ENCODE measurements around the gene MMS19.

The MMS19 gene, protein sequence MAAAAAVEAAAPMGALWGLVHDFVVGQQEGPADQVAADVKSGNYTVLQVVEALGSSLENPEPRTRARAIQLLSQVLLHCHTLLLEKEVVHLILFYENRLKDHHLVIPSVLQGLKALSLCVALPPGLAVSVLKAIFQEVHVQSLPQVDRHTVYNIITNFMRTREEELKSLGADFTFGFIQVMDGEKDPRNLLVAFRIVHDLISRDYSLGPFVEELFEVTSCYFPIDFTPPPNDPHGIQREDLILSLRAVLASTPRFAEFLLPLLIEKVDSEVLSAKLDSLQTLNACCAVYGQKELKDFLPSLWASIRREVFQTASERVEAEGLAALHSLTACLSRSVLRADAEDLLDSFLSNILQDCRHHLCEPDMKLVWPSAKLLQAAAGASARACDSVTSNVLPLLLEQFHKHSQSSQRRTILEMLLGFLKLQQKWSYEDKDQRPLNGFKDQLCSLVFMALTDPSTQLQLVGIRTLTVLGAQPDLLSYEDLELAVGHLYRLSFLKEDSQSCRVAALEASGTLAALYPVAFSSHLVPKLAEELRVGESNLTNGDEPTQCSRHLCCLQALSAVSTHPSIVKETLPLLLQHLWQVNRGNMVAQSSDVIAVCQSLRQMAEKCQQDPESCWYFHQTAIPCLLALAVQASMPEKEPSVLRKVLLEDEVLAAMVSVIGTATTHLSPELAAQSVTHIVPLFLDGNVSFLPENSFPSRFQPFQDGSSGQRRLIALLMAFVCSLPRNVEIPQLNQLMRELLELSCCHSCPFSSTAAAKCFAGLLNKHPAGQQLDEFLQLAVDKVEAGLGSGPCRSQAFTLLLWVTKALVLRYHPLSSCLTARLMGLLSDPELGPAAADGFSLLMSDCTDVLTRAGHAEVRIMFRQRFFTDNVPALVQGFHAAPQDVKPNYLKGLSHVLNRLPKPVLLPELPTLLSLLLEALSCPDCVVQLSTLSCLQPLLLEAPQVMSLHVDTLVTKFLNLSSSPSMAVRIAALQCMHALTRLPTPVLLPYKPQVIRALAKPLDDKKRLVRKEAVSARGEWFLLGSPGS

DNA sequence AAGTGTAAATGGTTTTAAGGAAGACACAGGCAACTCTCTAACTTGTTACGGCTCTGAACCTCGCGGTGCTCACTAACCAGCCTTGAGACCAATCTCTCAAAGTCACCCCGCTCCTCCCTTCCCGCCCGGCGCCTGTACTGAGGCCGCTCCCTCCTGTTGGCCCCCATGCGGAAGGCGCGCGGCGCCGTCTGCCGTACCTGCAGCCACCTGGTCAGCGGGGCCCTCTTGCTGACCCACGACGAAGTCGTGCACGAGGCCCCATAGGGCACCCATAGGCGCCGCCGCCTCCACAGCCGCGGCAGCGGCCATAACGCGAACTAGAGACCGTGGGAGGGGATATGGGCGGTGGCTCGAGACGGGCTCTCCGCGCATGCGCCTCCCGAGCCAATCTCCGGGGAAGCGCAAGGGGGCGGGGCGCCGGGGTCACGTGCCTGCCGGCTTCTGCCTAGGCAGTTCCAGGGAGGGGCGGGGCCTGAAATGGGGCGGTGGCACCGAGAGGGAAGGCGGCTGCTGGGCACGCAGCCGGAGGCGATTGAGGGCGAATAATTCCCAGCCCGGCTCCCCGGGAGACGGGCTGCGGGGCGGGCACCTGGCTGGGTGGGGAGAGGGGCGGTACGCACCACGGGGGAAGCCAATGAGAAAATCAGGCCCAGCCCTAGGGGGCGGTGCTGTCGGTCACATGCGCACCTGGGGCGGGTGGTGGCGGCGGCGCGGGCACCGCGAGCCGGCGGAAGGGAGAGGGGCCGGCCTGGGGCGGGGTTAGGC is at the start of gene MMS19:
TSS of gene MMS19 (minus strand) at position 347 of the 765 bp plus-strand sequence. CDS start at position 309, 38 bp downstream.
- DNase-seq (ENCODE audit: low read depth in 2 of 2), result peak; percentile 98 to 99

- DNase-seq (ENCODE audit: low read depth in 2 of 2), result no peak
Measured at GRCh38 chr10:97547962-97548361, 49.7 kb upstream of the MMS19 start.

DNA sequence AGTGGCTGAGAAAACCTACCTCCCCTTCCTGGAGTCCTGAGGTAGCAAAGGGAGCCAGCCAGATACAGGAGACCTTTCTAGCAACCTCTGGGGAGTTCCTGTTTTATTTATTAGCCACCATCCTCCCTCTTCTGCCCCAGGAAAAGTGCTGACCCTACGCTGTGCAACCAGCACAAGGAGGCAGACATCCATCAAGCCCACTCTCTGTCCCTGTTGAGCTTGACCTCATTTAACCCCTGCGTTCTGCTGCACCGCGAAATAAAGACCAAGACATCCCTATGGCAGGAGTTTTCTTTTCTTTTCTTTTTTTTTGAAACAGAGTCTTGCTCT is 49.0 kb upstream of the MMS19 start:
- DNase-seq (ENCODE audit: low read depth in 2 of 2), result no peak

DNA sequence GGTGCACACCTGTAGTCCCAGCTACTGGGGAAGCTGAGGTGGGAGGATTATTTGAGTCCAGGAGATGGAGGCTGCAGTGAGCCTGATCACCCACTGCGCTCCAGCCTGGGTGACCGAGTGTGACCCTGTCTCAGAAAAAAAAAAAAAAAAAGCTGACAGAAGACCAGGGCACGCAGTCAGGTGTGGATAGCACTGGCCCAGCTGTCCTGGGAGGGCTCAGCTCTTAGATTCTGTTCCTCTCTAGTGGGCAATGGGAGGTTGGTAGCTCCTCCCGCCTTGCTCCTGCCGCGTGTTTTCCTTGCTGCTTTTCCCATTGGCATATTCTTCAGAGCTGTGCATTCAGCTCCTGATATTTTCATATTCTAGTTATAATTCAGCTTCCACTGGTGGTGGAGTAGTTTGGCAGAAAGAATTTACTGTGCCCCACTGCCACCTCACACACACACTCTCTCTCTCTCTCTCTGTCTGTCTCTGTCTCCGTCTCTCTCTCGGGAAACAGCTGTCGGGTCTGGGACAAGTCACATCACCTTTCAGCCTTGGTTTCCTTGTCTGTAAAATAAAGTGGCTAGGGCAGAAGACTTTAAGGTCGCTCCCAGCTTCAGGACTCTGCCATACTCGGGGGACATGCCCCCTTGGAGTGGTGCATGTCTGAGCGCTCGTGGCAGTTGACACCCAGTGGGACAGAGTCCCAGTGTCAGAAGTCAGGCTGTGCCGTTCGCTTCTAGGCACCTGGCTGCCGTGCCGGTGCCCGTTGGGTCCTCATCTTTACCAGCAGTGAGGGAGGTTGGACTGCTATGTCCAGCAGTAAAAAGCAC is 48.4 kb upstream of the MMS19 start:
- DNase-seq (ENCODE audit: low read depth in 2 of 2), result no peak

DNA sequence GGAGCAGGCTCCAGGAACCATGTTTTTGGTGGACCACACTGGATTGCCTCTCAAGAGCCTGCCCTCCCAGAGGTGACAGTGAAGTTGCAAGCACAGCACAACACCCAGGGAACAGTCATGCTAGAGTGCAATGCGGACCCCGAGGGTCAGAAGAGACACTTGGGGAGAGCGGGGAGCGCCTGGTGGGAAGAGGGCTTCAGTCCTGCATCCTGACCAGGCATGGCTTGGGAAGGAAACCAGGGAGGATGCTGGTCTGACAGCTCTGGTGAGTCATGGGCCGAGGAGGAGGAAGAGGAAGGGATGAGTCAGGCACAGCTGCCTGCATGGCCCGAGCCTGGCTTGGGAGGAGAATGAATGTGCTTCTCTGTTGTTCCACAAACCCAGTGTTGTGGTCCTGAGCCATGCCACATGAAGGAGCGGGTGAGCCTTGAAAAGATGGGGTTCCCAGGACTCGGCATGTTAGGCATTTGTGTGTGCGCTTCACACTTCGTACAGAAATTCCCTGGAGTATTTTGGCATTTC is 44.9 kb upstream of the MMS19 start:
- DNase-seq (ENCODE audit: low read depth in 2 of 2), result peak in 1 of 2 donors; percentile 23

DNA sequence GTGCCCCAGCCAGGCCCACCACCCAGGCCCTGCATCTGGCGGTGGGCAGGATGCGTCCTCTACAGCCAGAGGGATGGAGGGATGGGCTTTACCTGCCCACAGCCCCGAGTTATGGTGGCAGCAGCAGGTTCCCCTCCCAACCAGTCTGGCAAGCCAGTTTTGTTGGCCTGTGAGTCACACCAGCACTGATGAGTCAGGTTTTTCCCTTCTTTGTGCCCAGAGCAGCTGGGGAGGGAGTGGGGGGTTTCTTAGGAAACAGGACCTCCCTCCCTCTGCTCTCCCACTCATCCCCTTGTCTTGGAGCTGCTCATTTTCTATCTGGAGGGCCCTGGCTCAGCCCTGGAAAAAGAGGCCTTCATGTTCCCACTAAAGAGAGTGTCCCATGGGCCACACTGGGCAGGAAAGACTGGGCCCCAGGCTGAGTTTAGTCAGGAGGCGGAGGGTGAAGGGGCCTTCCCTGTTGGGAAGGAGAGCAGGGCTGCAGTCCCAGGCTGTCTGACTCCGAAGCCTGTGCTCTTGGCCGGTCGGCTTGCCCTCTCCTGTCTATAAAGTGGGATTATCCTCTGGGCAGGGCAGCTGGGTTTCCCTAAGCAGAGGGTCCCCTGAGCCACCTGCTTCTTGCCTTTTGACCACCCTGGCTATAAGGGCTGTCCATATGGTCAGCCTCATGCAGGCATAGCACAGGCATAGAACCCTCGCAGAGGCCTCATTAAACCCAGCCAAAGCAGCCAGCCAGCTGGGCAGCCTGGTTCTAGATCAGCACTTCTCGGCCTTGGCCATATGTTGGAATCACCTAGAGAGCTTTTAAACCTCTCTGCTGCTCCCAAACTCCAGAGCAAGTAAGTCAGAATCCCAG is 44.2 kb upstream of the MMS19 start:
- DNase-seq (ENCODE audit: low read depth in 2 of 2), result peak in 1 of 2 donors; percentile 23

DNA sequence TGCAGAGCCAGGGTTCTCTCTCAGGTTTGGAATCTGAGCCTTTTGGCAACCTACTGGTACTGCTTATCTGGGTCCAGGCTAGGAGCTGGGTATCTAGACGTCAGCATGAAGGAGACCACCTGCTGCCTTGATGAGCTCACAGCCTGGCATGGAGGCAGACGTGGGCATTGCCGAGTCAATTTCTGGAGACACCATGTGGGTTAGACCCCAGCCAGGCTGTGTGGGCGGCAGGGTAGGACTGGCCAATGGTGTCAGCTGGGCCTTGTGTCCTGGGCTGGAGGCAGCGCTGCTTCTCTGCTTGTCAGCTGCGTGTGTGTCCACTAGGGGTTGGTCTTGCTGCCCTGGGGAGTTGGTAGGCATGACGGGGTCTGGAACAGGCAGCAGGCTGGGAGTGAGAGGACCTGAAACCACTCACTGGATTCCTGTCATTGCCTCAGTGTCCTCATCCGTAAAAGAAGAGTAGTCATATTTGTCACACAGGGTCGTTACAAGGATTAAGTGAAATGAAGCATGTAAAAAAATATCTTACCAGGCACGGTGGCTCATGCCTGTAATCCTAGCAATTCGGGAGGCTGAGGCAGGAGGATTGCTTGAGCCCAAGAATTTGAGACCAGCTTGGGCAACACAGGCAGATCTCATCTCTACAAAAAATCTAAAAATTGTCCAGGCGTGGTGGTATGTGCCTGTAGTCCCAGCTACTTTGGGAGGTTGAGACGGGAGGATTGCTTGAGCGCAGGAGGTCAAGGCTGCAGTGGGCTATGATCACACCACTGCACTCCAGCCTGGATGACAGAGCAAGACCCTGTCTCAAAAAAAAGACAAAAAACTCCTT is 42.7 kb upstream of the MMS19 start:
- DNase-seq (ENCODE audit: low read depth in 2 of 2), result no peak

DNA sequence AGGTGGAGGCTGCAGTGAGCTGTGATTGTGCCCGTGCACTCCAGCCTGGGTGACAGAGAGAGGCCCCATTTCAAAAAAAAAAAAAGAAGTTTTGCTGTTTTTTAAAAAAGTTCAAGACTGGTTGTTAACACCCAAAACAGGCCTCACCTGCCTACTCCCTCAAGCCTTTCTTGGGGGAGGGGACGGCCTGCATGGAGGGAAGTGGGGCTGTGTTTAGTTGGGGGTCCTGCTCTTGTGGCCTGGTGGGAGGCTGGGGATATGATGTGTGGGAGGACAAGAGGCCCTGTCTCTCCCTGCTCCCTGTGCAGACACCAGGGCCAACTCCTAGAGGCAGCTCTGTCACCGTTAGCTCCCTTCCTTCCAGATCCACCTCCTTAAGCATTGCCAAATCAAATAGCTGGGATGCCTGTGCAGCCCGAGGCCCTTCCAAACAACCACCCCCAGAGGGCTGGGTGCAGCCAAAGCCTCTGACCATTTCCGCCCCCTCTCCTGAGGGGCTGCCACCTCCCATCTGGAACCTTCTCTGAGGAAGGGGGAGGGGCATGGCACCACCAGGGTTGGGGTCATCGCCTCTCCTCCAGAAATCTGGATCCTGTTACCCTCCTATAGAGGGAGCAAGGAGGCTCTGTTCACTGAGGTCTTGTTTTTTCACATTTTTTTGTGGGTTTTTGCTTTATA is 41.4 kb upstream of the MMS19 start:
- no peak for DNase-seq (ENCODE audit: low read depth in 2 of 2)

DNA sequence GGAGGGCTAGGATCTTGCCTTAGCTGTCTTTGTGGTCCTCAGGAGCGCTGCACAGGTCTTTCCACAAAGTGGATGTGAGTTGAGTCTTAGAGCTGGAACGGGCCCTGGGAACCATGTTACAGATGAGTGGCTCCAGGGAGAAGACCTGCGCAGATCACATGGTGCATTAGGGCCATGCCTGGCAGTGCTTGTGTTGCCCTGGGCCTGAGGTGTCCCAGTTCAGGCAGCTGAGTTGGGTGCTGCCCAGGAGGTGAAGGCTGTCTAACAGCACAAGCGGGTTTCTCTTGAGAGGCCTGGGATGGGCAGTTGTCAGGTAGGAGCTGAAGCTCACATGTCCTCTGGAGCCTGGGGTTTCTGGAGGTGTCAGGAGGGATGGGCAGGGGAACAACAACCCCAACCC is 40.6 kb upstream of the MMS19 start:
- no peak for DNase-seq (ENCODE audit: low read depth in 2 of 2)

- no peak for DNase-seq (ENCODE audit: low read depth in 2 of 2)
Measured at GRCh38 chr10:97538411-97538810, 40.2 kb upstream of the MMS19 start.

DNA sequence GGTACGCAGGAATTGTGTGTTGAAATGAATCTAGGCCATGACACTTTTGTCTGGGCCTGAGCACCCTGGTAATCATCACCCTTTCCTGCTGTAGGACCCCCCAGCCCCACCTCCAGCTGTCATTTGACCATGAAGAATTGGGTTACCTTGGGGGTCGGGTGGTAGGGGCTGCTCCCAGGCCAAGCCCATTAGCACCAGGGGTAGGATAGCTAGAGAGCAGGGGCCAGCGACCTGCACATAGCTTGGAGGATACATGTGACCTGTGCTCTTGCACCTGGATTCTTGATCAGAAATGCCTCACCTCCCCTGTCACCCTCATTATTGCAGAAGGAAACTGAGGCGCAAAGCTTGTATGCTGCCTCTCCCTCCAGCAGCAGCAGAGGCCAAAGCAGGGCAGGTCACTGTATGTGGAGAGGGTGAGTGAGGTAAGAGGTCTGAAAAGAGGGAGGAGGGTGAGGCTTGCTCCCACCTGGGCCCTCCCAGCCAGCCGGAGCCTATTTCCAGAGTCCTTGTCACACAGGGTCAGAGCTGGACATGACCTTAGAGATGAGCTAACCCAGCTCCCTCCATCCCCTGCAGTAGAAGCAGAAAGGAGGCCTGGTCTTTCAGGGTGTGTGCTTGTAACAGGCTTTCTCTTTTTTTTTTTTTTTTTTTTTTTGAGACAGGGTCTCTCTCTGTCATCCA is 39.1 kb upstream of the MMS19 start:
- no peak for DNase-seq (ENCODE audit: low read depth in 2 of 2)

DNA sequence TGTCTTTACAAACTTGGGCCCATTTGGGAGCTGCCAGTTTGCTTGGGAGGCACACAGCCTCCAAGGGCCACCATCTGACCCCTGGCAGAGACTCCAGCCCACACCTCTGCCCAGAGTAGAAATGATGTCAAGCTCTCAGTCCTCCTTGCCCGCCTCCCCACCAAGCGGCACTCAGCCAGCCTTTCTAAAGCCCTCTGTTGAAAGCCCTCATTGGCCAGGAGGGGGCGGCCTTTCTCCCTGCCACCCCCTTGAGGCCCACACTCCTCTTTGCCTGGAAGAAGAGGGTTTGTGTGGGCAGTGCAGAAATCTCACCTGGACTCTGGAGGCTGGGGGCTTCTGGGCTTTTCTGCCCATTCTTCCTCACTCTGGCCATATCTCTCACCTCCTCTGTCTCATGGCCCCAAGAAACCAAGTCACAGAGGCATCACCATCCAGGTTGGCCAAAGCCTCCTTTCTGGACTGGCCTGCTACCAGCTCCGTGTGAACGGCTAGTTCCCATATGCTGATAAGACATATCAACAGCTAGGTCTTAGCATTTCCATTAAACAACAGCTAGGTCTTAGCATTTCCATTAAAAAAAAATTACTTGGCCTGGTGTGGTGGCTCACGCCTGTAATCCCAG is 36.6 kb upstream of the MMS19 start:
- no peak for DNase-seq (ENCODE audit: low read depth in 2 of 2)

DNA sequence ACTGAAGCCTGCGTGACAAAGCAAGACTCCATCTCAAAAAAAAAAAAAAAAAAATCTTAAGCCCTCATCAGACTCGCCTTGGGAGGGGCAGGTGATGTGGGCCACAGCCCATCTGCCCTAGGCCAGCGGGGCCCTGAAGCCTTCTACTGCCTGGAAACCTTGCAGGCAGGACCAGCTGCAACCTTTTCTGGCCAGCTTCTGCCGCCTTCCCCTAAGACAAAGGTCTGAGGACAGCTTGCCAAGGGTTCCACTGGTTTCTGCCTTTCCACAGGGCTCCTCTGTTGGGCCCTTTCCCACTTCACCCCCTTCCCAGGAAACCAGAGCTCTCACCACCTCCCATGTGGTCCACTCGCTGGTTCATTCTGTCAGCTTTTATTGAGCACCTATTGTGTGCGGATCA is 35.7 kb upstream of the MMS19 start:
- DNase-seq (ENCODE audit: low read depth in 2 of 2), result no peak

GRCh38 chr10:97532935-97533671 is 34.9 kb upstream of the MMS19 start:
- no peak for DNase-seq (ENCODE audit: low read depth in 2 of 2)

DNA sequence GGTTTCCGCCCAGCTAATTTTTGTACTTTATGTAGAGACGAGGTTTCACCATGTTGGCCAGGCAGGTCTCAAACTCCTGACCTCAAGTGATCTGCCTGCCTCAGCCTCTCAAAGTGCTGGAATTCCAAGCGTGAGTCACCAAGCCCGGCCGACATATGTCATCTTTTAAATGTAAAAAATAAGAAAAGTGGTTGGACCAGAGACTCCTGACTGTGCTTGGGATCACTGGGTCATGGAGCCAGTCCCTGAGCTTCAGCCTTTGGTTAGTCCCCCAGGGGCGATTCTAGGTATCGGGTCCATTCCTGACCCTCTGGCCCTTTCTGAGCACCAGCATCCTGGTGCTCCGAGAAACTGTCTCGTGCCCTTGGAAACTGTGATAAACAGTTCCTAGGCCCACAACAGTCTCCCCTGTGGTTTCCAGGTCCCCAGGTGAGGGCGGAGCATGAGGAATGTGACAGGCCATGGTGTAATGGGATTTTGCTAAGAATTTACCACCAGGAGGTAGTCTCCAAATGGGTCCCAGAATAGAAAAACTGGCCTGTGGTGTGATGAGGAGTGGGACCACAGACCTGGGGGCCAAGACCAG is 33.3 kb upstream of the MMS19 start:
- DNase-seq (ENCODE audit: low read depth in 2 of 2), result no peak
